Measurements from ENCODE around the gene TMBIM4. TPM values are rescaled to one million over a fixed set of nuclear protein-coding genes. Genes with fewer than 3 reads are reported as not detected.
A peak's percentile ranks its signal among the peaks of the same experiment; 100 is the strongest.

TMBIM4 gene
- total RNA-seq, 2 experiments from 2014 or later: 24.1 to 24.2 TPM

GRCh38 chr12:66108386-66108785 lies 61.4 kb downstream of the TMBIM4 start:
- CTCF ChIA-PET: no interaction called here
- peaks cover 20% of the 10 kb centered on the region for H3K27me3 Mint-ChIP-seq
- H3K36me3 ChIP-seq (ENCODE audit: insufficient read depth, low read length): no peaks in the 10 kb centered on the region
- no peak overlapping the region for H3K4me3 Mint-ChIP-seq
- no peak for TF ChIP-seq CTCF (IDR thresholded peaks at IDR 0.05)
- ATAC-seq (ENCODE audit: poor library complexity): no peak
- H3K4me1 Mint-ChIP-seq (ENCODE audit: low read depth): peaks cover 5% of the 10 kb centered on the region
- H3K9me3 Mint-ChIP-seq: no peaks in the 10 kb centered on the region
- no peak for DNase-seq
- H3K27ac ChIP-seq (ENCODE audit: low read depth in 1 of 2, low read length in 2 of 2): no peak overlapping the region
- no peak overlapping the region for H3K27ac Mint-ChIP-seq
- H3K4me3 ChIP-seq (ENCODE audit: low read length): no peak overlapping the region
- intact Hi-C loops (cut with DNase I, micrococcal nuclease): loop anchor here in 1 of 2 experiments (5.0 kb wide), 1 partner anchor 551 kb away; no protein-coding TSS in a partner anchor
- H3K27me3 ChIP-seq (ENCODE audit: control insufficient read depth in 1 of 2, insufficient read depth in 2 of 2, low read length in 2 of 2): no peaks in the 10 kb centered on the region
- peaks cover 4% of the 10 kb centered on the region for H3K4me1 ChIP-seq (ENCODE audit: insufficient read depth, low read length)
- POLR2A ChIA-PET: no interaction called here
- H3K36me3 Mint-ChIP-seq (ENCODE audit: low read depth): no peaks in the 10 kb centered on the region
- no peaks in the 10 kb centered on the region for H3K9me3 ChIP-seq (ENCODE audit: control insufficient read depth in 1 of 2, insufficient read depth in 1 of 2, low read length in 2 of 2)

GRCh38 chr12:66107451-66107915 lies 62.3 kb downstream of the TMBIM4 start:
- Mint-ChIP-seq H3K27ac (no peak overlapping the region), H3K36me3 (ENCODE audit: low read depth) (no peaks in the 10 kb centered on the region), H3K27me3 (peaks cover 28% of the 10 kb centered on the region), H3K4me3 (no peak overlapping the region), H3K9me3 (no peaks in the 10 kb centered on the region), H3K4me1 (ENCODE audit: low read depth) (peaks cover 5% of the 10 kb centered on the region)
- Histone ChIP-seq H3K27me3 (ENCODE audit: control insufficient read depth in 1 of 2, insufficient read depth in 2 of 2, low read length in 2 of 2) (peaks cover 0 to 3% of the 10 kb centered on the region in 2 experiments), H3K4me3 (ENCODE audit: low read length) (no peak overlapping the region), H3K9me3 (ENCODE audit: control insufficient read depth in 1 of 2, insufficient read depth in 1 of 2, low read length in 2 of 2) (no peaks in the 10 kb centered on the region), H3K4me1 (ENCODE audit: insufficient read depth, low read length) (peaks cover 4% of the 10 kb centered on the region), H3K36me3 (ENCODE audit: insufficient read depth, low read length) (no peaks in the 10 kb centered on the region), H3K27ac (ENCODE audit: low read depth in 1 of 2, low read length in 2 of 2) (no peak overlapping the region)
- intact Hi-C loops (cut with DNase I, micrococcal nuclease): loop anchor here (1.0 to 5.0 kb wide), 3 partner anchors 550 to 1216 kb away; no protein-coding TSS in a partner anchor
- ChIA-PET CTCF (no interaction called here), POLR2A (no interaction called here)
- DNase-seq: peak in 10 of 14 experiments; percentile 7 to 85 (median 38)
- TF ChIP-seq CTCF (IDR thresholded peaks at IDR 0.05): peak; percentile 85
- ATAC-seq (ENCODE audit: poor library complexity): peak; percentile 91

GRCh38 chr12:66103016-66103913 lies 66.5 kb downstream of the TMBIM4 start:
- Histone ChIP-seq H3K4me1 (ENCODE audit: insufficient read depth, low read length) (peaks cover 4% of the 10 kb centered on the region), H3K9me3 (ENCODE audit: control insufficient read depth in 1 of 2, insufficient read depth in 1 of 2, low read length in 2 of 2) (peaks cover 0 to 5% of the 10 kb centered on the region in 2 experiments), H3K36me3 (ENCODE audit: insufficient read depth, low read length) (no peaks in the 10 kb centered on the region), H3K4me3 (ENCODE audit: low read length) (no peak overlapping the region), H3K27ac (ENCODE audit: low read depth in 1 of 2, low read length in 2 of 2) (no peak overlapping the region), H3K27me3 (ENCODE audit: control insufficient read depth in 1 of 2, insufficient read depth in 2 of 2, low read length in 2 of 2) (peaks cover 2 to 3% of the 10 kb centered on the region in 2 experiments)
- H3K4me3 Mint-ChIP-seq: no peak overlapping the region
- no peaks in the 10 kb centered on the region for H3K9me3 Mint-ChIP-seq
- peaks cover 52% of the 10 kb centered on the region for H3K27me3 Mint-ChIP-seq
- ATAC-seq (ENCODE audit: poor library complexity) (no peak), DNase-seq (no peak)
- H3K4me1 Mint-ChIP-seq (ENCODE audit: low read depth): peaks cover 5% of the 10 kb centered on the region
- no peak for TF ChIP-seq CTCF (IDR thresholded peaks at IDR 0.05)
- H3K27ac Mint-ChIP-seq: no peak overlapping the region
- no peaks in the 10 kb centered on the region for H3K36me3 Mint-ChIP-seq (ENCODE audit: low read depth)
- POLR2A ChIA-PET: no interaction called here
- intact Hi-C loops (cut with DNase I, micrococcal nuclease): no loop called here
- CTCF ChIA-PET: no interaction called here
